Fibroblast of mammary gland (primary cell): ENCODE data around the gene CKLF.
A peak's percentile ranks its signal among the peaks of the same experiment; 100 is the strongest.

ENCODE experiments used
- DNase-seq: peaks from one replicate; pipeline ENCODE4 v3.0.0-alpha.2; 2010; ENCODE audit warnings: low read depth
- H3K4me3 ChIP-seq: 2 replicates; pipeline ENCODE4 v1.5.1; 2011; ENCODE audit warnings: low read depth, mild to moderate bottlenecking, low read length, moderate library complexity; ENCODE audit not compliant: control insufficient read depth
- CTCF ChIP-seq: conservative IDR thresholded peaks from 2 replicates; pipeline ENCODE4 v1.5.1; 2011; ENCODE audit warnings: low read depth, low read length, inconsistent platforms; ENCODE audit not compliant: control insufficient read depth, insufficient read depth

The CKLF gene

GRCh38 chr16:66578651-66579531 lies 26.5 kb downstream of the CKLF start, which contains the start of gene CMTM2:
Gene CMTM2 (plus strand): TSS chr16:66579463. CDS start chr16:66579608, 145 bp downstream.
- TF ChIP-seq CTCF: no peak
- no peak within 1 kb of the TSS for H3K4me3 ChIP-seq
- DNase-seq: no peak

DNA sequence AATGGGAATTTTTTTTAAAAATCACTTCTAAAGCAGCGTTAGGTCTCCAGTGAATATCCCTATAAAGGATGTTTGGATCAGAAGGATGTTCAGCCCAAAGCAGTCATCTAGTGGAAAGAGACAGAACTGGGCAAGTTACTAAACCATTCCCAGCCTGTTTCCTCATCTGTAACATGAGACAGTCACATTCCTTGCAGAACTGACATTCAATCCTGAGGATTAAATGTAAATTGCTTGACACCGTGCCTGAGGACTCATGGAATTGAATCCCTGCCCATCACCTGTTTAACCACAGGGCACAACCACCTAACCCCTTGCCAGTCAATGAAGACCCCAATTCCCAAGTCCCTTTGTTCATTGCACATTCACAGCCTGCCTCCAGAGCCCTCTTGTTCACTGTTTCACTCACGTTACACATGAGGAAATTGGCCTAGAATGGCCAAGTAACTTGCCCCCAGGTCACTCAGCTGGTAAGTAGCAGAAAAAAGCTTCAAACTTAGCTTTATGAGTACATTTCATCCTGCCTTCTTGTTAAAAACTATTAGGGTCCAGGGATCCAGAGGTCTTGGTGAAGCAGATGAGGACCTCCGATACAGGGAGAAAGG lies 28.3 kb downstream of the CKLF start:
- H3K4me3 ChIP-seq: no peak overlapping the region
- peak; percentile 83 for DNase-seq
- TF ChIP-seq CTCF: peak; percentile 46

GRCh38 chr16:66581246-66581952 lies 29.0 kb downstream of the CKLF start:
- DNase-seq: peak; percentile 52
- no peak overlapping the region for H3K4me3 ChIP-seq
- TF ChIP-seq CTCF: no peak

- no peak for DNase-seq
- no peak overlapping the region for H3K4me3 ChIP-seq
- no peak for TF ChIP-seq CTCF
Observed at GRCh38 chr16:66585481-66586239, 33.3 kb downstream of the CKLF start.

DNA sequence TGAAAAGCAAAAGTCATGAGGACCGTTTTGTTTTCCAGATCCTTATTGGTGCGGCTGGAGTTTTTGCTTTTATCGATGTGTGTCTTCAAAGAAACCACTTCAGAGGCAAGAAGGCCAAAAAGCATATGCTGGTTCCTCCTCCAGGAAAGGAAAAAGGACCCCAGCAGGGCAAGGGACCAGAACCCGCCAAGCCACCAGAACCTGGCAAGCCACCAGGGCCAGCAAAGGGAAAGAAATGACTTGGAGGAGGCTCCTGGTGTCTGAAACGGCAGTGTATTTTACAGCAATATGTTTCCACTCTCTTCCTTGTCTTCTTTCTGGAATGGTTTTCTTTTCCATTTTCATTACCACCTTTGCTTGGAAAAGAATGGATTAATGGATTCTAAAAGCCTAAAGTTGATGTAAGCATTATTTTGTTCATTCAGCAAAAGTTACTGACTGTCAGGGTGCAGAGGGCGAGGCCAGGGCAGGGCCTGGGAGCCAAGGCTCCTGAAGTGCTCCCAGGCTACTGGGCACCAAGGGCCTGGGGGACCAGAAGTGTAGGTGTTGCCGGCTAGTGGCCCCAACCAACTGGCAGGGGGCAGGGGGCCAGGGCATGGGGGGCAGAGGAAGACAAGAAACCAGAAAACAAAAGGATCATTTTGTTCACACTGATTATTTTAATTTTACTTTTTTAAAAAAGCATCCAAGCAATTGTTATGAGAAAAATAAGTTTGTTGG lies 35.7 kb downstream of the CKLF start:
- TF ChIP-seq CTCF: no peak
- no peak overlapping the region for H3K4me3 ChIP-seq
- no peak for DNase-seq
